DND-41 (cell line): ENCODE results near the gene KLF13.

ENCODE experiments used
- CTCF ChIP-seq: IDR thresholded peaks from 2 replicates; pipeline ENCODE4 v1.5.1; 2012; ENCODE audit warnings: borderline replicate concordance, low read length, moderate library complexity, mild to moderate bottlenecking; ENCODE audit not compliant: poor library complexity, severe bottlenecking; ENCODE audit errors: extremely low read depth
- EZH2 ChIP-seq: IDR thresholded peaks from 3 replicates; pipeline ENCODE4 v1.6.1; 2012; ENCODE audit warnings: borderline replicate concordance, low read depth, mild to moderate bottlenecking, moderate library complexity, low read length, inconsistent platforms; ENCODE audit not compliant: severe bottlenecking

- TF ChIP-seq CTCF (no peak), EZH2 (no peak)
Observed at GRCh38 chr15:31397851-31398661, 71.4 kb downstream of the KLF13 start.
